ENCODE results near the gene SRSF3.

- TF ChIP-seq ZC3H10 (CRISPR knock-in tag; IDR thresholded peaks at IDR 0.05) (no peak), PATZ1 (CRISPR knock-in tag; IDR thresholded peaks at IDR 0.05; ENCODE audit: borderline replicate concordance) (no peak), RARB (CRISPR knock-in tag; IDR thresholded peaks at IDR 0.05) (no peak), ZNF565 (CRISPR knock-in tag; conservative IDR thresholded peaks at IDR 0.05; ENCODE audit: low read depth) (no peak), BACH2 (CRISPR knock-in tag; IDR thresholded peaks at IDR 0.05; ENCODE audit: borderline replicate concordance) (no peak), ZFP30 (CRISPR knock-in tag; IDR thresholded peaks at IDR 0.05) (no peak), ZNF8 (CRISPR knock-in tag; IDR thresholded peaks at IDR 0.05) (no peak), ISL1 (CRISPR knock-in tag; IDR thresholded peaks at IDR 0.05) (no peak), CSRNP3 (CRISPR knock-in tag; IDR thresholded peaks at IDR 0.05) (no peak)
- TF ChIP-seq, protein P1, sequence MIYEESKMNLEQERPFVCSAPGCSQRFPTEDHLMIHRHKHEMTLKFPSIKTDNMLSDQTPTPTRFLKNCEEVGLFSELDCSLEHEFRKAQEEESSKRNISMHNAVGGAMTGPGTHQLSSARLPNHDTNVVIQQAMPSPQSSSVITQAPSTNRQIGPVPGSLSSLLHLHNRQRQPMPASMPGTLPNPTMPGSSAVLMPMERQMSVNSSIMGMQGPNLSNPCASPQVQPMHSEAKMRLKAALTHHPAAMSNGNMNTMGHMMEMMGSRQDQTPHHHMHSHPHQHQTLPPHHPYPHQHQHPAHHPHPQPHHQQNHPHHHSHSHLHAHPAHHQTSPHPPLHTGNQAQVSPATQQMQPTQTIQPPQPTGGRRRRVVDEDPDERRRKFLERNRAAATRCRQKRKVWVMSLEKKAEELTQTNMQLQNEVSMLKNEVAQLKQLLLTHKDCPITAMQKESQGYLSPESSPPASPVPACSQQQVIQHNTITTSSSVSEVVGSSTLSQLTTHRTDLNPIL (CRISPR knock-in tag; IDR thresholded peaks at IDR 0.05; ENCODE audit: low read depth), result no peak
These were observed 7.6 kb upstream of the SRSF3 start for GRCh38 chr6:36586606-36587005.
